Hindlimb muscle (tissue), 1 donor: Measurements from ENCODE around the gene BNIP5. TPM values are rescaled to one million over a fixed set of nuclear protein-coding genes. Genes with fewer than 3 reads are reported as not detected.

Source experiments
- DNase-seq: peaks from one replicate; pipeline ENCODE4 v3.0.0-alpha.2; 2013
- polyA plus RNA-seq: library from polyadenylated mRNA; unstranded; fragments of 120-200 nt; gene quantifications from one replicate; pipeline ENCODE4 v1.2.1, GENCODE V29; 2013; ENCODE audit not compliant: insufficient read length

The BNIP5 gene
- polyA plus RNA-seq, 1 donor = 0.28 TPM

DNA sequence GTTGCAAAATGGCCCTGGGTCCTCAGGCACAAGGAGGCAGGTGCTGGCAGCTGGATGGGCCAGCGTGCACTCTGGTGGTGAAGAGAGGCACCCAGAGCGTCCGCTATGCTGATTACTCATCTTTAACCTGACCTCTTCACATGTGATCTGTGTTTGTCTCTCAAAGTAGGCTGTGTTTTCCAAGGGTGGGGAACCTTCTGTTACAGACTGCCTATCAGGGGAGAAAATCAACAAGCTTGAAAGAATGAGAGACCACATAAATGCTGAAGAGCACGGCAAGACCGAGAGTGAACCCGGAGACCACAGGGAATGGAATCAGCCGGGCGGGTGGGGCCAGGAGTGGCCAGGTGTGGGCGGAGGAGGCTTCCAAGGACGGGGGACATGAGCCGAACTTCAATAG, 16.2 kb downstream of the BNIP5 start:
- no peak for DNase-seq

DNA sequence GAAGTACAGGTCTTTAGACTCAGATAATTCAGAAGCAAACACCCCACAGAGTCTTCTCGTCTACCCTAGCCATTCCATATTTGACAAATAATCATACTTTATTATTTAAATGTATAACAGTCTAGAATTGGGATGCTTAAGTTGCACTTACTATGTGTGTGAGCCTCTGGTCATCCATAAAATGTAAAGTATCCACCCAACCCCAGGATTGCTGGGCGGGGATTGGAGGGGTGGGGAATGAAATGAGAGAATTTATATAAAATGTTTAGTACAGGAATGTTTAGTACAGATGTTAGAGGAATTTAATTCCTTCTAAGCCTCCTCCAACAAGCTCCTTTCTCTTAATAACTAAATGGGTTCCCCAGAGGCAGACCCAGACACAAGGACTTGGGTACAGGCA, 16.9 kb downstream of the BNIP5 start:
- no peak for DNase-seq

DNA sequence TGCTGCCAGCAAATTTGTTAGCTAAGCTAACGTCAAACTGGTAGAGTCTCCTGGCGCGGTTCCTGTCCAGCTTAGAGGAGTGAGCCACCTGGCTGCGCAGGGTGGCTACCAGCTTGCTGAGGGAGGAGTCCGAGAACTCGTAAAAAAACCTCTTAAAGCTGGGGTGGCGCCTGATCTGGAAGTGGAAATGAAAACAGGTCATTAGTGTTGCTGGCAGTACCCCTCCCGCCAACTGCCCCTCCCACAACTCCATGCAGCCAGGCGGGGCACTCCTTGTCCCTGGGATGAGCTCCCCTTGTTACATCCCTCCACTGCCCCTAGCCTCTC, 17.3 kb downstream of the BNIP5 start:
- DNase-seq = no peak

DNA sequence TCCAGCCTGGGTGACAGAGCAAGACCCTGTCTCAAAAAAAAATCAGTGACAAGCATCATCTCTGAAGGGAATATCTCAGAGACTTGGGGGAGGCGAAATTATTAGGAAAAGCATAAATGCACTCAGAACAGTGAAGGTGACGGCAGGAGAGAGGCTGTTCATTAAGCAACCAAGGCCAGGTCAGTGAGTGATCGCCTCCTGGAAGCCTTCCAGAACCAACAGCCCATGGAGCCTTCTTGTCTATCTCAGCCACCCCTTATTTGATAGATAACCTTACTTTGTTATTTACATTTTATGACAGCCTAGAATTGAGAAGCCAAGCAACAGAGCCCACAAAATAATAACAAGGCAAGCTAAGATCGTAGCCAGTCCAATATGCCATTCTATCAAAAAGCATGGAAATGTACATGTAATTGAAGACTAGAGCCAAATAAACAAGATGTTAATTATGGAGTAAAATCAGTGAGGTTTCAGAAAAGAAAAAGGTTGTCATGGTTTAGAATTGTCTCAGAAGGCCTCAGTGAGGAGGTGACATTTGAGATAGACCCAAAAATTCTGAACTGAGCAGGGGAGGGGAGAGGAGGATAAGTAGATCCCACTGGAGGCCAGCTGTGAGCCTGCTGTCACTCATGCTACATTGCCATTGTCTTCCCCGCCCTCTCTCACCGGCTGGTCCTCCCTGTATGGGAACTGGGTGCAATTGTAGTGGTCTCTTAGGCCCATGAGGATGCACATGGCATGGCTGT, 17.8 kb downstream of the BNIP5 start:
- DNase-seq = no peak

DNA sequence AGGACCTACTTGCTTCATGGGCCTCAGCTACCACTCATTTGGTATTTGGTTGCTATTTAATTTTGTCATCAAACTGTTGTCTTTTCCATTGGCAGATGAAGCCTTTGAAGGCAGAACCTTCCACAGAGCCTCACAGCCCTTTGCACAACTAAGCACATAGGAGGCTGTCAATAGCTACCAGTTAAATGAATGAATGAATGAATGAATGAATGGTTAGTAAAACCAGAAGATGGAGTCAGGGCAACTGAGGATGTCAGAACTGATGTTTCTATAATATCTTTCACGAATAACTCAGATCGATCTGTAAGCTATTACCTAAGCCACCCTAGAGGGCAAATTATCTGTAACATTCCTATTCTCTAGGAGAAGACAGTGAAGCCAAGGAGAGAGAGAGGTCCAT, 19.1 kb downstream of the BNIP5 start:
- DNase-seq = no peak

DNA sequence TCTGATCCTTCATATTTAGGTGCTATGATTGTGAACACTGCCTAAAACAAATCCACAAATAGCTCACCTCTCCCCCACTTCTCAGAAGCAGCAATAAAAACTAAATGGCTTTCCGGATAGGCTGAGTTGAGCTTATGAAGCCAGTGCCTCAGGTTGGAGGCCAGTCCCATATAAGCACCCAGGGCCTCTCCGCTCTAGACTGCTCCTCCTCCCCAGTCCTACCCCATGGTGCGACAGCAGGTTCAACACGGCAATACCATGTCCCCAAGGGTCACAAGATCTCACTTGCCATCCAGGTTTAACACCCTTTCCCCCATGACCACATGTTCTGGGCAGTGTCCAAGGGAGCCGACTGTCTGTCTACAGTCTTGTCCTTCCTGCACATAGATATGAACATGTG, 20.8 kb downstream of the BNIP5 start:
- DNase-seq = no peak

DNA sequence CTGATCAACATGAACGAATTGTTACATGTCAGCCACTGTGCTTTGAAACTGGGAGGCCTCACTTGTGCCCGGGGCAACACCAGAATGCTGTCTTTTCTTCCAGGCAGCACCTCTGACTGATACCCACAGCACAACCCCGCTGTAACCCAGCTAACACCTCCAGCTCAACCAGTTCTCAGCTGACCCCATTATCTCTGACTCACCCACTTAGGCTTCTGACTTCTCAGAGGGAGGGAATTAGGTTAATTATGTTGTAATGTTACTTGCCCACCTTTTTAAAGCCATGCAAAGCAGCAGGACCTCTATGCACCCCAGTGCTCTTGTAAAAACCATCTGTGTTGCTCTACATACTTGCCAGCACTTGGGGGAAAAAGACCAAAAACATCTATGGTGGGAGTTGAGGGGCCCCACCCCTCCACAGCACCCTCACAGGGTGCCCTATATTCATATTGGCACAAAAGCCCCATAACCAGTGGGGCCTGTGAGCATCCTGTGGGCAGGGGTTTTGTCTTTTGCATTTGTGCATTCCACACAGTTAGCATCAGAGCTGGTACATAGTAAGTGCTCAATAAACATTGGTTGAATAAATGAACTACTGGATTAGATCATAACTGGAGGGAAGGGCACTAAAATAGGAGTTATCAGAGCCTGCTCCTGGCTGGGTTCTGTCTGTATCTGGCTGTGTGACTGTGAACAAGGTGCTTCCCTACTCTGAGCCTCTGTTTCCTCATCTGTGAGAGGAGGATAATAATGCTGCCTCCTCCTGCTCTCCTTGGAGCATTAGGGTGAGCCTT, 22.3 kb downstream of the BNIP5 start:
- DNase-seq = no peak

DNA sequence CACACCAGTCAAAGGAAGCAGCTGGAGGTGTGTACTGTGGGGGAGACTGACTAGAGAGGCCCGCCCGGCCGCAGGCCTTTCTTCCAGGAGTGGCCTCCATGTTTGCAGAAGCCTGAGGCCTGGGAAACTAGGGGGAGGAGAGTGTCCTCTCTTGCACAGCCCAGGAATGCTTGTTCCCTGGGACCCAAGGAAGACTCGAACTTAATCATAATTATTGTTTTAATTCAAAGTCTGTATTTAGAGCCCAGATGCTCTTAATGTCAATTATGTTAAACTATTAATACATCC, 23.1 kb downstream of the BNIP5 start:
- DNase-seq = no peak

DNA sequence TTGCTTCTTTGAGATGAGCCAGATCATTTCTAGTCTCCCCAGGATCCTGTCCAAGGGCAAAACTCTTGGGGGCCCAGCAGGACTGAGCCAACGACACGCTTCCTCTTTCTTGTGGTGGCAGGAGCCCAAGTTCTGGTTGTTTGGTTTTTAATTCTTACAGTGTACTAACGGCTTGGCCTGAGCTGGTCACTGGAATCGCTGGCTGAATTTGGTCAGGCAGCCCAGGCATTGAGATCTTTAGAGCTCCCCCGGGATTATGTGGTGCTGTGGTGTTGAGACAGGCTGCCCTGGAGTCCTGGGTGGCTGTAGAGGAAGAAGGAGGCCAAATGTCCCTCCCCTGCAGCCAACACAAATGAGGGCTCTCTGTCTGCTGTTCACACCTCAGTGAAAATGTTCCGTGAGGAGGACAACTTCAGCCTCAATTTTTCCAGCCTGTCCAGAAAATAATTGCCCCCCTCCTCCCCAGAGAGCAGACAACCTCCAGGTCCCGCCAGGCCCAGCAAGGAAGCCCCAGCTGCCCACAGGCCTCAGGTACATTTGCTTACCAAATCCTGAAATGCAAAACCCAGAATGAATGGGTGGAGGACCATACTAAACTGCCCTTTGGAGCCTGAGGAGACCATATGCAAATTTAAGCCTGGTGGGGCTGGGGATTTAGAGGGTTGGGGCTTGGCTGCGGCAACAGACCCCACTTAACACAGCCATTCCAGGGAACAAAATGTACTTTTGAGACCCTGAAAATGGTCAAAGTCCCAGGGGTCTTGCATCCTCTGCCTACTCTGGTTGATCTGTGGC, 23.6 kb downstream of the BNIP5 start:
- DNase-seq = no peak

DNA sequence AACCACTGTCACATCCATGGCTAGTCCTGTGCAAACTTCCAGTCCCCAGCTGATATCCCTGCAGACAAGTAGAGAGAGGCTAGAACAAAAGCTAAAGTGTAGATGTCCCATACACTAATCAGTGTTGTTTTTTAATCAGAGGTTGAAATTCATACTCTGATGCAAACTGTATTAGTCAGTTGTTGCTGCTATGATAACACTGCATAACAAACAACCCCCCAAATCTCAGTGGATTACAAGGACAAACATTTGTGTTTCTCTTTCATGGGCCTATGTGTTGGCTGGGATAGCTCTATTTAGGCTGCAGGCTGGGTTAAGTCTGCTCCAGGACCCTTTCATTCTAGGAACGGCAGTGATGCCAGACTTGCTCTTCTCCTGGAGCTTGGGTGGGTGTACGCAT, 26.8 kb downstream of the BNIP5 start:
- no peak for DNase-seq

DNA sequence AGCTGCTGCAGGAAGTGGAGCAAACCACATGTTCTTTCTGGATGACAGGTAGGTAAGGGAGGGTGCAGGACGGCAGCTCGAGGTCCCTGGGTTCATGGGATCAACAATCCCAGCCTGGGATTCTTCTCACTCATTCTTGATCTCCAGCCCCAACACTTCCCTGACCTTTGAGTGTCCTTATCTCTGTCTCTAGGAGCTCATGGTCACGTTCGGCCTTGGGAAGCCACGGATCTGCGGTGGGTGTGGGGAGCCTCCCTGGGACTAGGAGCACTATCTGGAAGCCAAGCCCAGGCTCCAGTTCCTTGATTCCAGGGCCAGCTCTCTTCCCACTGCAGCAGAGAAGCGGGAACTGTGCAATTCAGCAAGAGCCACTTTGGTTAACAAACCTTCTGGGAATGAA, 27.5 kb downstream of the BNIP5 start:
- no peak for DNase-seq

DNA sequence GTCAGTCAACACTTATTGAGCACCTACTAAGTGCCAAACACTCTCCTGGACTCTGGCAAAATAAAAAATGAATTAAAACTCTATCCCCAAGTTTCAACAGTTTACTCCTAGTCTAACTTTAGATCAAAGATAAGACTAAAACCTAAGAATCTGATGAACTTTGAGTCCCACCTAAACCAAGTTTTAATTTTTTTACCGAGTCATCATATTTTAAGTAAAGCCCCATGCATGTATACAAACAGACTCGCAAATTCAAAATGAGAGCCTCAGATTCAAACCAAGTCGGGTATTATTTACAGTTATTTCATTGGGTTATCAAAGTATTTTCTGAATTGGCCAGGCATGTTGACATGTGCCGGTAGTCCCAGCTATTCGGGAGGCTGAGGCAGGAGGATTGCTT, 28.2 kb downstream of the BNIP5 start:
- DNase-seq = no peak

DNA sequence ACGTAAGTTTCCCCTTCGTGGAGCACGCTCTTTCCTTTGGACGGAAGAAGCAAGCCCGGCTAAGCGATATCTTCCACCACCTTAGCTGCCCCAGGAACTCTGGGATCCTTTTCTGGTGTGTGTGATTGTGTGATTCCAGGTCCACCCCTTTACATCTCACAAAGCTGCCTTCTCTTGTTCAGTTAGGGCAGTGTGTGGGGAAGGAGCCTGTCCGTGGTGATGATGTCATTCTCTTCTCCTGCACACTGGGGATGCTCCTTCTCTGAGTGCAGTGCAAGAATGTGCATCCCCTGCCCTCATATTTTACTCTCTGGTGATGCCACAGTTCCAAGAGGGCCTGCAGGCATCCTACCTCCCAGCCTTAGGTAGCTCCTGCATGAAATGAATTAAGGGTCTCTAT, 30.3 kb downstream of the BNIP5 start:
- no peak for DNase-seq

DNA sequence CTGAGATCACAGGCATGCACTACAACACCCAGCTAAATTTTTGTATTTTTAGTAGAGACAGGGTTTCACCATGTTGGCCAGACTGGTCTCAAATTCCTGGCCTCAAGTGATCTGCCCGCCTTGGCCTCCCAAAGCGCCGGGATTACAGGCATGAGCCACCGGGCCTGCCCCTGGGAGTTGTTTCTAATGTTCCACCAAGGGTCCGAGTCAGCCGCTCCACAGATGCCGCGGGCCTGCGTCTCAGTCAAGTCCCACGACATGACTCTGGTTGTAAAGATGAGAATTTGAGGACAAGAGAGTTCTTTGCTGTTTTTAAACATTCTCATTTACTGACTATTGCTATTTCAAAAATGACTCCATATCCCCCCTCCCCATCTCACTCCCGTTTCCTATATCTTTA, 30.8 kb downstream of the BNIP5 start:
- DNase-seq = no peak

DNA sequence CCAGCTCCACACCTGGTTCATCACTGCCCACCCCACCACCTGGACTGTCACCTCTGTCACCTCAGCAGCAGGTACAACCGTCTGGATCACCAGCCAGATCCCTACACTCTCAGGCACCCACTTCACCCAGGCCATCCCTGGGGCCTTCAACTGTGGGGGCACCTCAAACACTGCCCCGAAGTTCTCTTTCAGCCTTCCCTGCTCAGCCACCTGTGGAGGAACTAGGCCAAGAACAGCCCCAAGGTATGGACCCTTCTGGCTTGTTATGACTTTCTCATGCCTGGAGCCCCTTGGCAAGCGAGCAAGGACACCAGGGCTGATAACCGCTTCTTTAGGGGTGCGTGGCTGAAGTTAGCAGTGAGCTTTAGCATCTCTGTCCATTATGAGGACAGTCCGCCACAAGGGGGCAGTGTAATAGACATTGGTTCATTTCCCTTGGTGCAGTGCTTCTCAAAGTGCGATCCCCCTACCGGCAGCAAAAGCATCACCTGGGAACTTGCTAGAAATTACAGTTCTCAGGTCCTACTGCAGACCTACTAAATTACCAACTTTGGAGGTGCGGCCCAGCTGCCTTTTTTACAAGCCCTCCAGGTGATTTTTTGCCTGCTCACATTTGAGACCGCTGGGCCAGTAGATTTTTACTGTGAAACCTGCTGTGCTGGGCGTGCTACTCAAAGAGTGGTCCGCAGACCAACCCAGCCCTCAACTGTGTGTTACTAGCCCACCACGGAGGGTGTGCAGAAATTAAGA, 34.3 kb downstream of the BNIP5 start:
- peak; percentile 89 for DNase-seq

DNA sequence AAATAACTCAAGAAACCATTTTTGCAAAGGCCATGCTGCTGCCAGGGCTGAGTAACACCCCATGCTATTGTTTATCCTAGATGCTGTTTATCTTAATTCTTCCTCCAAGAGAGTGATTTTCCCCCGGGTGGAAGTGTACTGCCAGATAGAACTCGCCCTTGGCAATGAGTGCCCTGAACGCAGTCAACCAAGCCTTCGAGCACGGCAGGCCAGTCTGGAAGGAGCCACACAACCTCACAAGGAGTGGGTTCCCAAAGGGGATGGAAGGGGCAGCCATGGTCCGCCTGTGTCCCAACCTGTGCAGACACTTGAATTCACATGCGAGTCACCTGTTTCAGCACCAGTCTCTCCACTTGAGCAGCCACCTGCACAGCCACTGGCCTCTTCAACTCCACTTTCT, 34.9 kb downstream of the BNIP5 start:
- no peak for DNase-seq

DNA sequence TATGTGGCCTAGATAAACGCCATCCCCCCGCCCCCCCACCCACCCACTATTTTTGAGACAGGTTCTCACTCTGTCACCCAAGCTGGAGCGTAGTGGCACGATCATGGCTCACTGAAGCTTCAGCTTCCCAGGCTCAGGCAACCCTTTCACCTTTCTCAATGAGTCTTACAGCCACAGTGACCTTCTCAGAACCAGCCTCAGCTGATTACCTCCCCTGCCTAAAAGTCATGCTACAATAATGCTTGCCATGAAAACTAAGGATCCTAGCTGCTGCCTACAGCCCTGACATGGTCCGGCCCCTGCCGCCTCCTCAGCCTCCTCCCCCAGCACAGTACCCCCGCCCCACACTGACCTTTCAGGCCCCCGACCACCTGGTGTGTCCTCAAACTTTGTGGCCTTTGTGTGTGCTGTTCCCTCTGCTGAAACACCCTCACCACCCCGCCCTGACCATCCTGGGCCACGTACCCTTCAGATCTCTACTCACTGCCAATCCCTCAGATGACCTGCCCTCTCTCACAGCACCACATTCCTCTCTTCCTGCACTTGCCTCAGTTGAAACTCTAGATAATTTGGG, 35.5 kb downstream of the BNIP5 start:
- no peak for DNase-seq

DNA sequence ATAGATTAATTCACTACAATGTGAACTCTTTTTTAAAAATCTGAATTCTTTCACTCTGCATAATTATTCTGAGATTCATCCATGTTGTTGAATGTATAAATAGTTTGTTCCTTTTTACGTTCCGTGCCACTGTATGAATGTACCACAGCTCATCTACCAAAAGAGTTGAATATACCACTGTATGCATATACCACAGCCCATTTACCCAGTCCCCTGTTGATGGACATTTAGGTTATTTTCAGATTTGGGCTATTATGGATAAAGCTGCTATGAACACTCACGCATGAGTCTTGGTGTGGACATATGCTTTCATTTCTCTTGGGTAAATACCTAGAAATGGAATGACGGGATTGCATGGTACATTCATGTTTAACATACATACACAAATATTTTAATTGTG, 38.7 kb downstream of the BNIP5 start:
- DNase-seq = no peak

DNA sequence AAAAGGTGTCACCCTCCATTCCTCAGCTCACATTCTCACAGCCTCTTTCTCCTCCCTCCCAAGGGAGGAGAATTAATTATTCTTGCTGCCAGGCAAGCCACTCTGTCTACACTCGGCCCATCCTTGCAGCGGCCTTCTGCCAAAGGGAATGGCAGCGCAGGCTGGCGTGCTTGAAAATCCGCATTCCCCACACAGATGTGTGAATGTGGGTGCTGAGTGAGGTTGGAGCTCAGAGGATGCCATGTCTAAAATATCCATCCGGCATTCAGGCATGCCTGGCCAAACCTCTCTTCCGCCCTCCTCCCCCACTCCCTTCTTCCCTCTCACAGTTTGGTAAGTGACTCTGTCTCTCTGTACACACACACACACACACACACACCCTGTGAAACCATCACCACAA, 39.2 kb downstream of the BNIP5 start:
- DNase-seq = no peak

DNA sequence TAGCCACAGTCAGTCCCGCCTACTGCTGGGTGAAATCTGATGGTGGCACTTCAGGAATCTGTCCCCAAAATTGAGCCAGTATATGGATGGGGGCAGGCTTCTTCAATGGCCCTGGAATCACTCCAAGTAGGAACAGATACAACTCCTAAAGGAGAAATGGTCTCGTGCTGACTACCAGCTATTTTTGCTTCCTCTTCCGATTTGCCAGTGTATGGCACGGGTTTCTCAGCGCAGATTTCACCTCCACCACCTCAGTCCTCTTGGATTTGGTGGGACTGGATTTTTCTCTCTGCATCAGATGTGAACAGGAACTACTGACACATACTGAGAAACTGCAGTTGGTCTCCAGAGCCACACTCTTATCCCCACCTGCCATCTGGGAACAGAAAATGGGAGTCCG, 39.6 kb downstream of the BNIP5 start:
- no peak for DNase-seq

DNA sequence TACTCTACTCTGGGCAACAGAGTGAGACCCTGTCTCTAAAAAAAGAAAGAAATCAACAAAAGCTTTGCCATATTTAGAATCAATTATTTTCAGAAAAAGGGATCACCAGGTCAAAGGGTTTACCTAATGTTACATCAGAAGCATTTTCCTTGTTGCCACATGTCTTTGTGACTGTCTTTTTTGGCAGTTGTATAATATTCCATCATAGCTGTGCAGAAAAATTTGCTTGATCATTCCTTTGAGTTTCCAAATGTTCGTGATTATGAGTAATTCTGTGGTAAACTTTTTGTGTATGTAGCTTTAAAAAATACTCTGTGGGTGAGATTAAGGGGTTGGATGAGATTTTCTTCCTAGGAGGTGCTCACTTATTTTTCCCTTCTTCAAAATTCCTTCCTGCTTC, 40.4 kb downstream of the BNIP5 start:
- no peak for DNase-seq

DNA sequence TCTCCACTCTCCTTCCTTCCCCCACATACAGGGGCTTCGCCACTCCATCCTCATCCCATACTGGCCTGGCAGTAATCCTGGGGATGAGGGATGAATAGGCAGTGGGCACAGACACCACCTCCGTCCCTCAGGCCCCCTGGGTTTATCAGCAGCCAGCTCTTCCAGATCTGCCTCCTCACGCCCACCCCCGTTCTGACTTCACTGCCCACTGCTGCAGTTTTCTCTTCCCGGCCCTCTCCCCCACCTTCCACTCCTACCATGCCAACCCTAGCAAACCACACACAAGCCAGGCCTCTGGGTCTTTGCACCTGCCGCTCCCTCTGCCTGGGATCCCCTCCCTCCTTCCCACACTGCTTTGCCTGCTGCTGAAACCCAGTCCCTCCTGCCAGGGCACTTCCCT, 44.5 kb downstream of the BNIP5 start:
- no peak for DNase-seq
